Cardiac muscle cell (in vitro differentiated cells and primary cell): ENCODE measurements around the gene BMPR1B. TPM values are rescaled to one million over a fixed set of nuclear protein-coding genes. Genes with fewer than 3 reads are reported as not detected.

ENCODE experiments used
- DNase-seq, 2 donors: peaks; one replicate each; pipeline versions ENCODE4 v3.0.0 to v3.0.0-alpha.2; 2010 to 2017; ENCODE audit warnings: low read depth in 1 of 2, low spot score in 1 of 2
- H3K27ac ChIP-seq: fragments of 200-600 bp; sonication (generic); 2 replicates; pipeline ENCODE4 v1.5.1; 2016
- H3K27me3 ChIP-seq: fragments of 200-600 bp; sonication (generic); 2 replicates; pipeline ENCODE4 v1.6.0; 2016; ENCODE audit warnings: control low read depth
- H3K36me3 ChIP-seq: fragments of 200-600 bp; sonication (generic); 2 replicates; pipeline ENCODE4 v1.5.1; 2016; ENCODE audit warnings: control low read depth
- H3K4me1 ChIP-seq: fragments of 200-600 bp; sonication (generic); 2 replicates; pipeline ENCODE4 v1.8.1; 2017; ENCODE audit warnings: low read depth, mild to moderate bottlenecking, mixed run types
- H3K4me3 ChIP-seq: fragments of 200-600 bp; sonication (generic); 2 replicates; pipeline ENCODE4 v1.5.1; 2016; ENCODE audit warnings: mild to moderate bottlenecking
- H3K9me3 ChIP-seq: fragments of 200-600 bp; sonication (generic); 2 replicates; pipeline ENCODE4 v1.5.1; 2017; ENCODE audit warnings: low read depth, mild to moderate bottlenecking, control low read depth
- CTCF ChIP-seq: IDR thresholded peaks from 2 replicates; pipeline ENCODE4 v1.5.1; 2012; ENCODE audit warnings: low read depth, mild to moderate bottlenecking, low read length
- polyA plus RNA-seq: library from polyadenylated mRNA; unstranded; fragments of >200 nt; fragmentation: Nextera tagmentation; extraction: Ambion mirVana; gene quantifications from 2 replicates; pipeline ENCODE4 v1.2.1, GENCODE V29; 2016
- total RNA-seq: library from RNA; depleted of rRNA; stranded (reverse); fragments of >200 nt; gene quantifications from 2 replicates; pipeline ENCODE4 v1.2.3, GENCODE V29; 2016

BMPR1B gene
- total and polyA plus RNA-seq, 2 experiments from 2014 or later = 0.53 to 1.8 TPM

GRCh38 chr4:95106408-95106928, 348.7 kb downstream of the BMPR1B start:
- Histone ChIP-seq H3K4me3 (no peak overlapping the region), H3K27me3 (no peaks in the 10 kb centered on the region), H3K27ac (no peak overlapping the region), H3K36me3 (no peaks in the 10 kb centered on the region), H3K4me1 (no peaks in the 10 kb centered on the region), H3K9me3 (no peaks in the 10 kb centered on the region)
- TF ChIP-seq CTCF = no peak
- no peak for DNase-seq

GRCh38 chr4:95107004-95107403, 349.2 kb downstream of the BMPR1B start:
- H3K36me3 ChIP-seq = no peaks in the 10 kb centered on the region
- H3K9me3 ChIP-seq = no peaks in the 10 kb centered on the region
- no peak overlapping the region for H3K27ac ChIP-seq
- TF ChIP-seq CTCF = no peak
- no peaks in the 10 kb centered on the region for H3K4me1 ChIP-seq
- H3K27me3 ChIP-seq = no peaks in the 10 kb centered on the region
- no peak overlapping the region for H3K4me3 ChIP-seq
- no peak for DNase-seq

GRCh38 chr4:95107635-95108034, 349.9 kb downstream of the BMPR1B start:
- no peak overlapping the region for H3K27ac ChIP-seq
- H3K36me3 ChIP-seq = no peaks in the 10 kb centered on the region
- no peak overlapping the region for H3K4me3 ChIP-seq
- no peaks in the 10 kb centered on the region for H3K9me3 ChIP-seq
- H3K4me1 ChIP-seq = no peaks in the 10 kb centered on the region
- peak in 1 of 2 donors; percentile 48 for DNase-seq
- no peak for TF ChIP-seq CTCF
- no peaks in the 10 kb centered on the region for H3K27me3 ChIP-seq

- Histone ChIP-seq H3K27me3 (no peaks in the 10 kb centered on the region), H3K27ac (no peak overlapping the region), H3K4me3 (no peak overlapping the region), H3K9me3 (no peaks in the 10 kb centered on the region), H3K4me1 (no peaks in the 10 kb centered on the region), H3K36me3 (no peaks in the 10 kb centered on the region)
- no peak for DNase-seq
- no peak for TF ChIP-seq CTCF
These were observed 351.2 kb downstream of the BMPR1B start for GRCh38 chr4:95108883-95109421.

- Histone ChIP-seq H3K27ac (no peak overlapping the region), H3K27me3 (no peaks in the 10 kb centered on the region), H3K9me3 (no peaks in the 10 kb centered on the region), H3K4me3 (no peak overlapping the region), H3K36me3 (no peaks in the 10 kb centered on the region), H3K4me1 (no peaks in the 10 kb centered on the region)
- no peak for DNase-seq
- TF ChIP-seq CTCF = no peak
These were observed 356.8 kb downstream of the BMPR1B start for GRCh38 chr4:95114521-95114920.

- no peak for TF ChIP-seq CTCF
- Histone ChIP-seq H3K4me3 (no peak overlapping the region), H3K27me3 (no peaks in the 10 kb centered on the region), H3K27ac (no peak overlapping the region), H3K9me3 (no peaks in the 10 kb centered on the region), H3K4me1 (no peaks in the 10 kb centered on the region), H3K36me3 (no peaks in the 10 kb centered on the region)
- DNase-seq = no peak
These were observed 360.7 kb downstream of the BMPR1B start for GRCh38 chr4:95118497-95118896.
